ENCODE results near the gene RSPO1. TPM values are rescaled to one million over a fixed set of nuclear protein-coding genes. Genes with fewer than 3 reads are reported as not detected.
"Not testable (repeated sequence)": the region's sequence is repeated elsewhere in the genome, so short reads cannot be mapped to it uniquely, and the experiment has no call there.

Gene RSPO1
- total RNA-seq, 1 experiment from 2014 or later, result 0.12 TPM

DNA sequence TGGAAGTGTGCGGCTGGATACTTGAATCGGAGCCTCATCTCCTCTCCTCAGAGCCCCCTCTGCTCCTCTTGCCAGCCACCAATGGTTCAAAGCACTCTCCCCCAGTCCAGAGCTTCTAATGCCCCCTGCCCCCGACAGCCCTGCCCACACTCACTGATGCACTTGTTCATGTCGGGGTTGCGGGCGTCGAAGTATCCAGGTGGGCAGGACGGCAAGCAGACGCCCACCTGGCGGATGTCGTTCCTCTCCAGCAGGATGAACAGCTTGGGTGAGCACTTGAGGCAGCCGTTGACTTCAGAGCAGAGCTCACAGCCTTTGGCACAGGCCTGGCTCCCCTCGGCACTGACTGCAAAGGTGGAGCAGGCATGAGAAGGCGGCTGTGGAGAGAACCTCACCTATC, 18.4 kb downstream of the RSPO1 start:
- DNase-seq (ENCODE audit: low spot score), result no peak

GRCh38 chr1:37614105-37614504, 20.6 kb downstream of the RSPO1 start:
- no peak for DNase-seq (ENCODE audit: low spot score)

DNA sequence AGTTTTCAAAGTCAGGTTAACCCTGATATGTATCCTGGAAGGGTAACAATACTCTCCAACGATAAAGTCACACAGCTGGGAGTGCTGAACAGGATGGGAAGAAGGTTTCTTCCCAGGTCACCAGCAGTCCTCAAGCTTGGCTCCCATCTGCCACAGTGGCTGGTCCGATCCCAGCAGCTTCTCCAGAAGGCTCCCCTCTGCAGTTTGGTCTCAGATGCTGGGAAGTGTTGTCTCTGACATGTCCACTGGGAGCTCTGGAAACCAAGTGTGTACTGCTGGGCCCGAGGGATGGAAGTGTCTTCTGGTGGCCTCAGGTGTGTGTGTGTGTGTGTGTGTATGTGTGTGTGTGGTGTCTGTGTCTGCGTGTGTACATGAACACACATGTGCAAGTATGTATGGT, 22.5 kb downstream of the RSPO1 start:
- no peak for DNase-seq (ENCODE audit: low spot score)

GRCh38 chr1:37609994-37610393, 24.7 kb downstream of the RSPO1 start:
- no peak for DNase-seq (ENCODE audit: low spot score)

- DNase-seq (ENCODE audit: low spot score), result no peak
These were observed 25.7 kb downstream of the RSPO1 start for GRCh38 chr1:37609002-37609401.

DNA sequence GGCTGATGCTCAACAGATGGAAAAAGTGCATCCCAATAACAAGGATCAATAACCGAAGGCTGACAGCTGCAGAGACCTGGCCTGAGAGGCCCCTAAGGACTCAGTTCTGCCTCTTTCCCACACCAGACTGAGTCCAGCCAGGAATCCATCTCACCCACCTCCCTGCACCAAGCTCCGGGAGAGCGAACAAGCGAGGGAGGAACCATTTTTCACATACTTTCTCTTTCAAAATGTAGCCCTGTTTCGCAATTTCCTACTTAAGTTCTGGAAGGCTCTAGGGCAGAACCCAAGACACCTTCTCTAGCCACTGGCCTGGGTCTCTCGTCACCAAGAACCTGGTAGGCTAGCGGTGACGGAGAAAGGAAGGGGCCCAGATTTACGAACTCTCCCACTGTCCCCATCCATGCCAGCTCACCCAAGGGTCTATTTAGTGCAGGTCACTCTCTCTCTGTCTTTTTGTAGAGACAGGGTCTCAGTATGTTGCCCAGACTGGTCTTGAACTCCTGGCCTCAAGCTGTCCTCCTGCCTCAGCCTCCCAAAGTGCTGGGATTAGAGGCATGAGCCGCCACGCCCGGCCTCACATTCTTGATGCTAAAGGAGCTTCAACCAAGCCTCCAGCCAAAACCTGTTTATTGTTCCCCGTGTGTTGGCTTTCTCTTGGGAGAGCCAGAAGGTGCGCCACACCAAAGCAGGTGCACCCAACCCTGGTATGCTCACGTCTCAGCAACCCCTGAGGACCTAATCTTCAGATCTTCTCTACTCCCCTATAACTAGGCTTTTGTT, 28.0 kb downstream of the RSPO1 start:
- no peak for DNase-seq (ENCODE audit: low spot score)

DNA sequence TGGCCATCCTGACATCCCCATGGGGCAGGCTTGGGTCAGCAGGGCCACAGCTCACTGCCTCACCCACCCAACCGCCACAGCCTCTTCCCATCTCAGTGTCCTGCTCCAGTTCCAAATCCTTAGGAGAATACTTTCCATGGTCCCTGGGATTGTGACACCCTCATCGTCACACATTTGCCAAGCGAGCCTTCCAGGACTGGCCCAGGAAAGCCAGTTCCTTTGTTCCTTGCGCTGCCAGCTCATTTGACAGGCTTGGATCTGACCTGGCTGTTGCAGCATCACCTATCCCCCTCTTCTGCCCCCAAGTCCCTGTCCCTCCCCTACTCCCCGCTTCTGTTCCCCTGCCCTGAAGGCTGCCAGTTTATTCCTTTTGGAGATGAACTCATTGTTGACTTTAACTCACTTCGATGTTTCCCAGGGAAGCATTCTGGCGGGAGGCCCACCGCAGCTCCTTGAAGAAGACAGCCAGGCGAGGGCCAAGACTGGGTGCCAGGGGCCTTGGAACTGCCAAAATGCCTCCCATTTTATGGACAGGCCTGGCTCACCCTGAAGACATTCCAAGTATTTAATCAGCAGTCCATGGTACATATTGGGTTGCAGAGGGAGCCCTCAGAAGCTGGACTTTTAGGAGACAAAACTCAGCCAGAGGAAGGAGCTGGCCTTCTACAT, 28.8 kb downstream of the RSPO1 start:
- DNase-seq (ENCODE audit: low spot score), result no peak

GRCh38 chr1:37605061-37605650, 29.5 kb downstream of the RSPO1 start:
- DNase-seq (ENCODE audit: low spot score), result no peak

GRCh38 chr1:37602750-37603694, 31.7 kb downstream of the RSPO1 start:
- DNase-seq (ENCODE audit: low spot score), result no peak

DNA sequence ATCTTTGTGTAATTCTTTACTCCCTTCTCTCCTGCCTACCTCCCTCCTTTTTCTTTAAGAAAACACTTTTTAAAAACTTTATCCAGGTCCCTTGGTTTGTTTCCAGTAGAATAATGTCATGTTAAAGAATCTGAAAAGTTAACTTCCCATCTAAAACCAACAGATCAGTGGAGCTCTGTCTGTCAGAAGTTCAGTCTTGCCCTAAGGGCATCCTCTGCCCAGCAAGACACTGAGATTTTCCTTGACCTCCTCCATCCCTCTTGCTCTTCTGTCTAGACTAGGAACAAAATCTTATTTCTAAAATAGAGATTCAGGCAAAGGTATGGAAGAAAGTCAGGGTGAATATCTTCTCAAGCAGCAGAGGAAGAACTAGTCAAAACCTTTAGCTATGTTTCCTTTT, 33.3 kb downstream of the RSPO1 start:
- DNase-seq (ENCODE audit: low spot score), result no peak

- DNase-seq (ENCODE audit: low spot score), result no peak
These were observed 34.8 kb downstream of the RSPO1 start for GRCh38 chr1:37599940-37600339.

DNA sequence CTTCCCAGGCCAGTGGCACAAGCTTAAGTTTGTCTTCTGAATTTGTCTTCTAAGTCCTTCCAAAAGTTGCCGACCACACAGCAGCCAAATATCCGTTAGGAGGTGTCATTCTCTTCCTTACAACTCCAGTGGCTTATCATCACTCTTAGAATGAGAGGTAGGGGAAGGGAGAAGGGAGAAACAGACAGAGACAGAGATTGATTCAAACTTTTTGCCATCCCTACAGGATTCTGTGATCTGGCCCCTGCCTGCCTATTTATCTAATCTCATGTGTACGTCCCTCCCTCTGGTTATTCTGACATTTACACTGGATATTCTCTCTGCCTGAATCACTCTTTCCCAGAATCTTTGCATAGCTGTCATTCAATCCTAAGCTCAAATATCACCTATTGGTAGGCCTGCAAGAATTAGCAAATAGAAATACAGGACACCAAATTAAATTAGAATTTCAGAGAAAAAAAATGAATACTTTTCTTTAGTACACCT, 38.5 kb downstream of the RSPO1 start:
- DNase-seq (ENCODE audit: low spot score), result no peak

DNA sequence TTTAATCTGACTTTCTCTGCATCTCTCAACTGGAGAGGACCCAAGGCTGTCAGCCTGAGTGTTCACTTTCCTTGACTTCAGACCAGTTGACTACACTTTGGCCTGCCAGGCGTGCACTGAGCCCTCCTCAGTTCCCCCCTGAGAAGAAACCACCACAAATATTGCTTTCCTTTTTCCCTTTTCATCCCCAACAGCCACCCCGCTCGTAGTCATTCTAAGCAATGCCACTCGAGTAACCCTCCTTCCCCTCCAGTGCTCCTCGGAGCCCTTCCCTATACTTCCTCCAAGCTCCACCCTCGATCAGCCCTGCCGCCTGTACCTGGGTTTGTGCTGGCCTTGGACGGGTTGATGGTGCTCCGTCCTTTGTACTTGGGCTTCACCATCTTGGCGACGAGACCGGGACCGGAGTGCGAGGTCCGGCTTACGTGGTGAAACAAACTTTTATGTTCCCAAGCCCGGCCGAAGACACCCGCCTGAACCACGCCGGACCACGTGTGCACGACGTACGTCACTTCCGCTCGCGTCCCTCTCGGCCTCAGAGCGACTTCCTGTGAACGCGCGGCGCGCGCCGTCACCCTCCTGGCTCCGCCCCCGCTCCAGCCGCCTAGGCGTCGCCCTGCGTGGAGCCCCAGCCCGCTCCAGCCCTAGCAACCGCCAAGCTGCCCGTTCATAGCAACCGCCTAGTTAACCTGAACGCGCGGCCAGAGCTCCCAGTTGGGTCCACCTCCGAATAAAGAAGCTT, 39.1 kb downstream of the RSPO1 start, which contains the start of gene GNL2:
TSS of gene GNL2 (minus strand) at position 498 of the 742 bp plus-strand sequence. CDS start at position 383, 115 bp downstream.
- DNase-seq (ENCODE audit: low spot score), result peak; percentile 95

DNA sequence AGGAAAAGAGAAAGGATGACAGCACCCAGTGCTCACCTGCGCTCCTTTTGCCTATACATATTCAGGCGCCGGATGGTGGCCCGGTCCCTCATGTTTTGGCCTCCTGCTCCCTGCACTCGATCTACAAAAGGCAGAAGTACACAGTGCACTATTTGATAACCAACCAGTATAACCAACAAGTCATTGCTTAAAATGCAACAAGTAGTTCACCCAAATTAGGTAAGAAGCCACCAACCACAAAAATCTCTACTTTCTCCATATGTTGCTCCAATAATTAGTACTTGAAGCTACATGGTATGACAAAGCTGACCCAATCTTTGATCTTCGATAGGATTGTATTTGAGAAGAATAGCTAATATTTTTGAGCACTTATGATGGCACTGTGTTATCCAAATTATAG, 41.0 kb downstream of the RSPO1 start:
- DNase-seq (ENCODE audit: low spot score), result no peak

DNA sequence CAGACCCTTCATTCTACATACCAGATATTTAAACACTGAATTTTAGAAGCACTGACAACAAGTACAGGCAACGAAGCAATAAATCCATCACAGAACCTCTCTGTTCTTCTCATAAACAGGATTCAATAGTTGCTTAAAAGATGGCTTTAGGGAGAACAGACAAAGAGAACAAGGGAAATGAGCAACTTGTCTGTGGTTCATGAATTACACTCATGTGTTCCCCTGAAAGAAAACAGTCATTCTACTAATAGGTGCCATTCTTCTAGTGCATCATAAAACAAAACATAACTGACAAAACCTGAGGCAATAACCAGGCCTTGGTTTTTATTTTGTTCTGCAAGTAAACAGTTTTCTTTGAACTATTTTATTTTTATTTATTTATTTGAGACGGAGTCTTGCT, 45.8 kb downstream of the RSPO1 start:
- no peak for DNase-seq (ENCODE audit: low spot score)

DNA sequence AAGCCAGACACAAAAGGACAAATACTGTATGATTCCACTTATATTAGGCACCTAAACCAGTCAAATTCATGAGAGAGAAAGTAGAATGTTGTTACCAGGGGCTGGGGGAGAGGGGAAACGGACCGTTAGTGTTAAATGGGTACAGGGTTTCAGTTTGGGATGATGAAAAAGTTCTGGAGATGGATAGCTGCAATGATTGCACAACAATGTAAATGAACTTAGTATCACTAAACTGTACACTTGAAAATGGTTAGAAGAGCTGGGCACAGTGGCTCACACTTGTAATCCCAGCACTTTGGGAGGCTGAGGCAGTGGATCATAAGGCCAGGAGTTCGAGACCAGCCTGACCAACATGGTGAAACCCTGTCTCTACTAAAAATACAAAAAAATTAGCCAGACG, 50.1 kb downstream of the RSPO1 start:
- not testable (repeated sequence) for DNase-seq (ENCODE audit: low spot score)

DNA sequence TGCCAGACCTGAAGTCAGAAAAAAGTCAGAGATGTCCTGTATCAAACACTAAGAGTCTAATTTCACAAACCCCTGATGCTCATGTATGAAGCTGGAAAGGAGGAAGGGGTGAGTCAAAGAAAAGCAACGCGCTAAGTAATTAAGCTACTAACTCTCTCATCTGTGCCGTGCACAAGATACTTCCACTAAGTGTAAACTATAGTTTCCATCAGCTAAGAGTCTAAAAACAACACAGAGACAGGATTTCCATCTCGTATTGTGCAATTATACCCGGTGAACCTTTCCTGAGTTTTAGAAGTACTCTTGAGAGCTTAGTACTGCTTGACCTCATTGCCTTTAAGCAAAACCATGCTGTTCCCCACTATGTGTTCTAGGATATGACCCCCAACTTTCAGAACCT, 59.0 kb downstream of the RSPO1 start:
- no peak for DNase-seq (ENCODE audit: low spot score)

GRCh38 chr1:37574834-37575480, 59.7 kb downstream of the RSPO1 start:
- peak; percentile 18 for DNase-seq (ENCODE audit: low spot score)

DNA sequence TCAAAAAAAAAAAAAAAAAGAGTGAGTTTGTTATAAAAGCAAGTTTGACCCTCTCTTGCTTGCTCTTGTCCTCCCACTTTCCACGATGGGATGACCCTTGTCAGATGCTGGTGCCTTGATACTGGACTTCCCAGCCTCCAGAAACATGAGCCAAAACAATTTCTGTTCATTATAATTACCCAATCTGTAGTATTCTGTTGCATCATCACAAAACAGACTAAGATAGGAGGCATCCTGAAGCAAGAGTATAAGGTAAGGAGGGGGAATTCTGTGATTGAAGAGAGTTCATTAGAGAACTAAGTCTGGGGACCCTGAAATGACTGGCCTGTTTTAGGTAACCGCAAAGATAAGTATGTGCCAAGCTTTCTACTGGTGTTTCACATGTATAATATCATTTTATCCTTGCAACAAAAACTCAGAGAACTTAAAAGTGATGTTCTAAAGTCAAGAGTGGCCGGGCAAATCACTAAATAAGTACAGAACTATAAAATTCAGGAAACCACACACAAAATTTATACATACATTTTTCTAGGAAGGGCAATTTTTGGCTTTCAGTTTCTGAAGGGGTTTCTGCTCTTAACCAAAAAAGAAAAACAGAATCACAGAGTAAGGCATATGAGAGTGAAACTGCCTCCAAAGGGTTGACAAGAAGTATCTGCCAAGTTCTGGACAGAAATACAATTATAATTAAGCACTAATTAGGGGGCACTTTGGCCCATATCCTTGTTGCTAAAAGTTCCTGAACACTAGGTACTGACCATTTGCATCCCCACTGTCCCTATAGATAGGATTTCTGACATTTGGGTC, 64.0 kb downstream of the RSPO1 start:
- DNase-seq (ENCODE audit: low spot score), result no peak

DNA sequence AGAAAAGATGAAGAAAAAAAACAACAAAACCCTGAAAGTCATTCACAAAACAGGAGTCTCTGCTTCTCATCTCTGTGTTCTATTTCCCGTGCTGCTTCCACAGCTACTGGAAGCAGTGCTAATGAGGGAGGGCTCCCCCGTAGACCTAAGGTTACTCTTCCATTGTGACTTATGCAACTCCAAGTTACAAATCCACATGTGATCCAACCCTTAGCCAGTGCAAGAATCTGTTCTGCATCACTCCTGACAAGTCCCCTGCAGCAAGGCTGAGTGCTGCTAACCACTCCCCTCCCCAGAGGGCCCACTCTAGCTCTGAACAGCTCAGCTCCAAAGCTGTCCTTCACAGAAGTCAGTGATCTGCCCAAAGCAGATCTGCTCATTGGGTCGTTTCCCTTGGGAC, 67.7 kb downstream of the RSPO1 start:
- no peak for DNase-seq (ENCODE audit: low spot score)

Data from H4 (cell line).